RPMI7951 (cell line): ENCODE results near the gene B4GALNT1. TPM values are rescaled to one million over a fixed set of nuclear protein-coding genes. Genes with fewer than 3 reads are reported as not detected.
"Not testable (repeated sequence)": the region's sequence is repeated elsewhere in the genome, so short reads cannot be mapped to it uniquely, and the experiment has no call there.

Source experiments
- DNase-seq: peaks from one replicate; pipeline ENCODE4 v3.0.0-alpha.2; 2012; ENCODE audit warnings: low read depth
- total RNA-seq: library from RNA; depleted of rRNA; stranded (reverse); fragments of >200 nt; shearing (Covaris generic); gene quantifications from 2 replicates; pipeline ENCODE4 v1.2.3, GENCODE V29; 2014

Gene B4GALNT1
- total RNA-seq, 1 experiment from 2014 or later: 14.4 TPM

DNA sequence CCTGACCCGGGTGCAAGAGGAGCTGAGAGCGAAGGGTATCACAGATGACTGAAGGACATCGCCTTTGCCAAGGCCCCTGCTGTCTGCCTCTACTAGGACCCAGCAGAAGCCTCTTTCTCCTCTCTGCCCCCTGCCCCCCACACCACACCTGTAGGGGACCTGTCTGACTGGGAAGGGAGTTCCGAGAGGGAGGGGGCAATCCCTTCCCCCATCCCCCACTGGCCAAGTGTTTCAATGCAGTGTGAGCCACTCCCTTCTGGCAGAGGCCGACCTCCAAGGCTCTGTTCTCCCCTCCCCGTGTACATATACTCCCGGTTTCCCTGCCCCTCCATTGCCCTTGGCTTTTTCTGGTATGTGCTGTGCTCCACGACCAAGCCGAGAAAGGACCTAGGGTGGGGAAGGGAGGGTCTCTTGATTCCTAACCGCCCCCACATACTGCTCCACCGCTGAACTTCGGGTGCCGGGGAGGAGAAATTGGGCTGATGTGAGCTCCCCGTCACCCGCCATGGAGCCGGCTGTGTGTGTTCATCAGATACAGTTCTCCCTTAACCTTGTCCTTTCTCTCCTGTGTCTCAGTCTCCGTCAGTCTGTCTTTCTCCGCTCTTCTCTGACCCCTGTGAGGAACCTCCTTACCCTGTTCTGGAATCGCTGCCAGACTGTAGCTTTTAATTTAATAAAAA, 23.8 kb downstream of the B4GALNT1 start:
- no peak for DNase-seq

DNA sequence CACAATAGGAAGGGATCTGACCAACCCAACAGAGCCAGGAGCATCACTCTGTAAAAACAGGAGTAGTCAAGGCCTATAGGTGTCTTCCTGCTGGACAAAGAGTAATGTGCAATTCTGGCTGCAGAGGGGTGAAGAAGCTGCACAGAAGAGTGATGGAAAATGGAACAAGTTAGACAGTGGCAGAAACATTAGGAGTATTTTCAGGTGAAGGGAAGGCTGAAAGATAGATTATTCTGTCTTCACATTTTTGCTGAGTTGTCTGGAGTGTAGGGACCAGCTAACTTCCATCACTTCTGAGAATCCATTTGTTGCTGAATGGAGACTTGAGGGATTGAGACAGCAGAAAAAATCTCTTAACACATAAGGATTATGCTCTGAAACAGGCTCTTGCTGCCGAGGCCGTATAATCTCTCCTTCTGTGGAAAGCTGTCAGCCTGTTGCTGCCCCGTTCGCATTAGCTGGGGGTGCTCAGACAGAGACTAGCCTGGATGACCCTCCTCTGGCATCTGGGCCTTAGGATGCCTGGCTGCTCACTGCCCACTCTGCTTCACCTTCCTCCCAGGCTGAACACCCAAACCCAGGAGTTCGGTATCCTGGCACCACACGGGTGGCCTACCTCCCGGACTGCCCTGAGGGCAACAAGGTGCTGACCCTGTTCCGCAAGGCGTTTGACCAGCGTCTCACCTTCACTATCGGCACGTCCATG, 24.9 kb downstream of the B4GALNT1 start:
- DNase-seq: no peak

GRCh38 chr12:57606821-57607220, 26.2 kb downstream of the B4GALNT1 start:
- DNase-seq: no peak

DNA sequence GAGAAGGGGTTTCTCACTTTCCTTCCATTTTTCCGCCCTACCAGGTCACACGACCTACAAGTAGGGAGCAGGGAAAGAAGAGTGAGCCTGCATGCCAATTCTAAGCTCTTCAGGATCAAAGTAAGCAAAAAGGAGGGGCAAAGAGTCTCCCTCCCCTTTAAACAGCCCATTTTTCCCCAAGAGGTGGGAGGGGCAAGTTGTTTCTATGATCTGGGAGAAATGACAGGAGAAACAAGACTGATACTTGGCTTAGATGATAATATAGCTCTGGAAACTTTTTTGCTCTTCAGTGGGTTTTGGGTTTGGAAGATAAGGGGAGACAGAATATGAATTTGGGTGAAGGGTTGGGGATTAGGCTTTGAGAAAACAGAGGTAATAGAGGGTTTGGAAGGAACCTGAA, 26.6 kb downstream of the B4GALNT1 start:
- no peak for DNase-seq

- no peak for DNase-seq
These were observed 27.1 kb downstream of the B4GALNT1 start for GRCh38 chr12:57605811-57606311.

DNA sequence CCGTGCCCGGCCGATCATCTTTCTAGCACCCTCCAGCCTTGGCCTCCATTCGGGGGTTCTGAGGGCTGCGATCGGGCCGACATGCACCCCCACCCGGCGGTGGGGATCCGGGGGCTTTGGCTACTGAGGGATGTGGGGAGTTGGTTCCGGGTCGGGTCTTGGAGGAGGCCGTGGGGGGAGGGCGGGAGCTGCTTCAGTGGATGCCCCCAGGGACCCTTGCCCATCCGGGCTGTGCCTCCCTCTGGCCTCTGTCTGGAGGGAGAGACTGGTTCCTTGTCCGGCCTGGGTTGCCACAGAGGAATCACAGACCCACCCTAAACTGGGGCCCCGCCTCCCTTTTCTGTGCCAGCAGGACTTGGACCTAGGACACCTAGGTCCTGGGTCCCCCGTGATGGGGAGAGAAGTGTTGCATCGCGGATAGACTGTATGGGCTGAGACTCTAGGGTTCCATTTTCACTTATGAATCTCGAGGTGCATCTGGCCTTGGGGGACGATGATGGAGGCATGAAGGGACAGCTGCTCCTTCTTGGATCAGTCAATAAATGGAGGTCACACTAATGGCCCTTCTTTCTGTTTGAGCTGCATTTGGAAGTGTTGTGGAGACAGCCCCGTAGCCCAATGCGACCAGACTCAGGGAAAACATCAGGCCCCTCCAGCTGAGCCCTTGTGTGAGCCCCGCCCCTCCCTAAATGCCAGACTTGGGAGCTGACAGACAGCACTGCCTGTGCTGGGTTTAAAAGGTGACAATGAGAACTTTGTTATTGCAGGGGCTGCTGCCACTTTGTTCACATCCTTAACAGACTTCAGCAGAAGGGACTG, 27.8 kb downstream of the B4GALNT1 start:
- peak; percentile 29 for DNase-seq

DNA sequence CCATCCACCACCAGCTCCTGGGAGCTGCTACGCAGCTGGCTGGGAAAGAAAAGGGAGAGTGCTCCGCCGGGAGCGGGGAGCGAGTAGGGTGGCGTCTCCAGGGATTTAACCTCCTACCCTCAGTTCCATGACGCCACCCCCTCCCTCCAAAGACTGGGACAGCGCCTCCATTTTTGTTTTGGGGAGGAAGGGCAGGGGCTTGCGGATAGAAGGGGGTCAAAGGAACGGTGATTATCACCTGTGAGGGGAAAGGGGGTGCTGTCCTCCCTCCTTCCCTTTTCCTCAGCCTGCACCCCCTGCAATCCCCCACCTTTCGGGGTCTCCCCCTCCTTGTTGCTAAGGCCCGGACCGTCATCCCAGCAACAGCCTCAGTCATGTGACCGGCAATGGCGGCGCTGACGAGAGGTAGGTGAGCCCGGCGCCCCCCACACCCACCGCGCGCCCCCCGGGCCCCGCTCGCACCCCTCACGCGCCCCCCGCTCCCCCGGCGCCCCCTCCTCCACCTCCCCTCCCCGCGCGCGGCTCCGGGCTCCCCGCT, 28.5 kb downstream of the B4GALNT1 start, which contains the start of gene DTX3:
TSS of gene DTX3 (plus strand) at position 371 of the 538 bp plus-strand sequence. CDS start 1,694 bp downstream, outside the sequence.
- DNase-seq: peak; percentile 31

DNA sequence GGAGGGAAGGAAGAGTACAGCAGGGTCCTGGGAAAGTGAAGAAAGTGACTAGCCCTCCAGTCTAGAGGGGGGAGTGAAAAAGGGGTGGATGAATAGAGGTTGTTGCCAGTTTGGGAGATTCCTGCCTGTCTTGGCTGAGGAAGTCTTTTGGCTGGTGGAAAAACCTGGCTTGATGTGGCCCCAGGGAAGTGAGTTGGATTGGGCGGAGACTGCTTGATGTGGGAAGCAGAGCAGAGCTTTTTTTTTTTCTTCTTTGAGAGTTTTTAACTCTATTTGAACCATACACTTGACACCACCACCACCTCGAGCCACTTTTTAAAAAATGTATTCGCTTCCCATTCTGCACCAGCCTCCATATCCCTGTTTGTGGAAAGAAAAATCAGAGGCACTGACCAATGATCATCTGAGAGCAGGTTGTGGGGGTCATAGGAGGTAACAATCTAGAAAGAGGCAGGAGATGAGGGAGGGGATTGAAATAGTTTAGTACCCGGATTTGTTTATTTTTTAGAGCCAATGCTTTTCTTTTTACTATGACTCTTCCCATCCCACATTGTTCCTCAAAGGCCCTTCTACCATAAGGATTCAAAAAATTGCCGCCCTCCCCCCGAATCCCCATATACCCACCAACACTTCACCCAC, 29.1 kb downstream of the B4GALNT1 start:
- peak; percentile 77 for DNase-seq

GRCh38 chr12:57603324-57603723, 29.7 kb downstream of the B4GALNT1 start:
- DNase-seq: no peak

- DNase-seq: no peak
These were observed 30.5 kb downstream of the B4GALNT1 start for GRCh38 chr12:57602544-57602943.

DNA sequence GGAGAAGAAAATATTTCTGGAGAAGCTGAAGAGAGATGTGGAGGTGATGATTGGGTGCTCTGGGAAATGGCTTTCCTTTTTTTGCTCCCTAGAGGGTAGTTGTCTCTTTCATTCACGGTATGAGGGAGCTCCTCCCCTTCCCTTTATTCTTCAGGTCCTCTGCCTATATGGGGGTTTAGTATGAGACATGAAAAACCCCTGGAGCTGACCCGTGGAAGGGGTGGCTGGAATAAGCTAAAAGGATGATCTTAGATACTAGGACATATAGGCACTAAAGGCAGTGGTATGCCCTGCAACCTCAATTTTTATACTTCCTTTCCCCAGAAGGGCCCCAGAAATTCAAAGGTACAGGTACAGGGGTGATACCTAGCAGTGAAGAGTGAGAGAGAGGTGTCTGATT, 32.6 kb downstream of the B4GALNT1 start:
- DNase-seq: no peak

DNA sequence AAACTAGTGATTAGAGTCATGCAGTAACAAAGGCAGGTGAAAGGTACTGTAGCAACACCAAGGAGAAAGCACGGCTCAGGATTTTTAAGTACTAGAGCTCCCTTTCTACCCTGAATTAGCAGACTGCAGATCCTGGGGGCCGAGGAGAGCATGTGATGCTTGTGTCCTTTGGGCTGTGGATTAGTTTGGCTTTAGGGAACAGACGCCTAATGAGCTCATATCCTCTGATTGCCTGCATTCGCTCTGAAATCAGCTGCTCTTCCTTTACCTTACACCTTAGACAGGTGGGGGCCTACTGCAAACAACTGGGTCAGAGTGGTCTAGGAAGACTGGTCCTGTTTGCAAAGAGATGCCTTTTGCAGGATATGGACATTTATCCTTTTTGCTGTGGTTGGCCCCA, 39.8 kb downstream of the B4GALNT1 start:
- no peak for DNase-seq

DNA sequence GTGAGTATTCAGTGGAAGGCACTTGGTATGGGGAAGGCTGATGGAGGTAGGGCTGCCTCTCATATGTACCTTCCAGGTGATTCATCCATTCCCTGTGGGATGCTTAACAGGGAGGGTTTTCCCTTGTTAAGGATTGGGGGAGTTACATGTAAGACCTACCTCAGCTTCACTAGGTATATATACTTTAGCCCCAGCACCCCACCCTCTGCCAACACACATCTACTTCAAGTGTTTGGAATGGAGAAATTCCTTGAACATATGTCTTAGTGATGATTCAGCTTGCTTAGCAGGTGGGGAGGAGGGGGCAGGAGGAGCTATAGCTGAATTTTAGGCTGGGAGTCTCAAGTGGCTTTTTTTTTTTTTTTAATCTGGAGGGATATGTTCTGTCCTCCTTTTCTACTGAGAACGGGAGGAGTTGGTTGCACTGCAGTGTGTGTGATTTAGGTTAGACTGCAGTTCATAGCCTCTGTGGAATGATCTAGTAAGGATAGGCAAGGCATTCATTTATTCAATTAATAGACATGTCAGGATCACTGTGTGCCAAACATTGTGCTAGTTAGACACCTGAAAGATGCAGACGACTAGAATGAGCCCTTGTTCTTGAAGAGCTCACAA, 40.3 kb downstream of the B4GALNT1 start:
- DNase-seq: no peak

DNA sequence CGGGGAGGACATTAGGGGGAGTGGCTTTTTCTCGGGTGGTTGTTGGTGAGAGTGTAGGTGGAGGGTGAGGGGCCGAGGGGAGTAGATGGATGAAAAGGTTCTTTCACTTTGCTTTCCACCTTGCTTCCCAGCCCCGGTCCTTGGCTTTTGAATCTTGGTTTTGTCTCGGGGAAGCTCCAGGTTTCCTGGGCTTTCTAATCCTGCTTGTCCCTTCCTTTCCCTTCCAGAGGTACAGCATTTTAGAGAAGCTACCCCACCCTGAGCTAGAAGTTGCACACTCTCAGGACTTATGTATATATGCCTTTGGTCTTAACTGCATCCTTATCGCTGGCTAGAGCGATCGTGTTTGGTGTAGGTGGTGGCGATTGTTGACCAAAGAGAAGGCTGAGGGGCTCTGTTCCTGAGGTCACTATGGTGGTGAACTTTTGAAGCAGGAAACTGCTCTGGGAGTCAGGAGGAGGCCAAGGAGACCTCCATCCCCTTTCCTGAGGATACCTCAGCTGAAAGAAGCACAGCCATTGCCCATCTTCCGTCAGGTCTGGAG, 41.1 kb downstream of the B4GALNT1 start:
- DNase-seq: no peak

GRCh38 chr12:57590864-57591781, 41.9 kb downstream of the B4GALNT1 start, which contains the start of gene PIP4K2C:
Gene PIP4K2C, plus strand, starts transcription at chr12:57591192. Its CDS starts 98 bp downstream, at chr12:57591290.
- peak; percentile 48 for DNase-seq

DNA sequence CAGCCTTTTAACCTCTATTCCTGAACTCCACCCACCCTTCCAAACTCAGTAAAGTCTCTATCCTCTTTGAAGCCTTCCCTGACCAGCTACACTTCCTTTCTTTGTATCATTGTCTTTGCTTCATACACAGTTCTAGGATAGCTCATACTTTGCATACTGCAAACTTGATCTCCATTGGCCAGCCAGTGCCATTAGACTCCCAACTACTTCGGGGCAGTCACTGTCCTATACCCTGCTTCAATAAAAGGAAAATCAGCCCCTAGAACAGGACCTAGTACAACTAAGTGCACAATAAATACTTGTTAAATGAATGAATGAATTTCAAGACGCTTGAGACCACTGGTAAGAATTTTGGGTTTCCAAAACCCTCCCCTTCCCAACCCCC, 42.5 kb downstream of the B4GALNT1 start:
- DNase-seq: no peak

DNA sequence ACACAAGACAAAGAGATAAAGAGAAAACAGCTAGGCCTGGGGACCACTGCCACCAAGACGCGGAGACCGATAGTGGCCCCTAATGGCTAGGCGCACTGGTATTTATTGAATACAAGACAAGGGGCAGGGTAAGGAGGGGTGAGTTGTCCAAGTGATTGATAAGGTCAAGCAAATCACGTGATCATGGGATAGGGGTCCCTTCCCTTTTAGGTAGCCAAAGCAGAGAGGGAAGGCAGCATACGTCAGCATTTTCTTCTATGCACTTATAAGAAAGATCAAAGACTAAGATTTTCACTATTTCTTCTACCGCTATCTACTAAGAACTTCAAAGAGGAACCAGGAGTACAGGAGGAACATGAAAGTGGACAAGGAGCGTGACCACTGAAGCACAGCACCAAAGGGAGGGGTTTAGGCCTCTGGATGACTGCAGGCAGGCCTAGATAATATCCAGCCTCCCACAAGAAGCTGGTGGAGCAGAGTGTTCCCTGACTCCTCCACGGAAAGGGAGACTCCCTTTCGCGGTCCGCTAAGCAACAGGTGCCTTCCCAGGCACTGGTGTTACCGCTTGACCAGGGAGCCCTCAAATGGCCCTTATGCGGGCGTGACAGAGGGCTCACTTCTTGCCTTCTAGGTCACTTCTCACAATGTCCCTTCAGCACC, 43.9 kb downstream of the B4GALNT1 start:
- DNase-seq: not testable (repeated sequence)

GRCh38 chr12:57586832-57587429, 46.1 kb downstream of the B4GALNT1 start:
- no peak for DNase-seq

GRCh38 chr12:57586128-57586527, 46.9 kb downstream of the B4GALNT1 start:
- DNase-seq: no peak
